UCSD-AML1 (cell line): Measurements from ENCODE around the gene OSBPL2.

Source experiments
- DNase-seq: peaks from one replicate; lab custom pipeline; 2025; ENCODE audit not compliant: unreplicated experiment; lab: John Stamatoyannopoulos, UW

OSBPL2 gene

GRCh38 chr20:62234339-62234738, 4.0 kb upstream of the OSBPL2 start:
- DNase-seq, result no peak

GRCh38 chr20:62235001-62235776, 3.1 kb upstream of the OSBPL2 start:
- no peak for DNase-seq

GRCh38 chr20:62235777-62236157, 2.6 kb upstream of the OSBPL2 start:
- no peak for DNase-seq

GRCh38 chr20:62236200-62236599, 2.1 kb upstream of the OSBPL2 start:
- no peak for DNase-seq

GRCh38 chr20:62236766-62237513, 1.4 kb upstream of the OSBPL2 start:
- no peak for DNase-seq

GRCh38 chr20:62237514-62237800, 864 bp upstream of the OSBPL2 start:
- DNase-seq, result no peak

- no peak for DNase-seq
Observed at GRCh38 chr20:62238569-62239277, 402 bp downstream of the OSBPL2 start.

GRCh38 chr20:62239278-62239879, 1.1 kb downstream of the OSBPL2 start:
- DNase-seq, result no peak

- no peak for DNase-seq
Observed at GRCh38 chr20:62240020-62240685, 1.8 kb downstream of the OSBPL2 start.

GRCh38 chr20:62241506-62241905, 3.2 kb downstream of the OSBPL2 start:
- no peak for DNase-seq

- DNase-seq, result no peak
Observed at GRCh38 chr20:62242176-62242575, 3.9 kb downstream of the OSBPL2 start.

- DNase-seq, result no peak
Observed at GRCh38 chr20:62243106-62243505, 4.8 kb downstream of the OSBPL2 start.

- DNase-seq, result peak; percentile 53
Observed at GRCh38 chr20:62243906-62244515, 5.7 kb downstream of the OSBPL2 start.

- DNase-seq, result peak; percentile 75
Observed at GRCh38 chr20:62244644-62245108, 6.4 kb downstream of the OSBPL2 start.

- DNase-seq, result no peak
Observed at GRCh38 chr20:62245911-62246280, 7.6 kb downstream of the OSBPL2 start.

- no peak for DNase-seq
Observed at GRCh38 chr20:62246431-62246830, 8.1 kb downstream of the OSBPL2 start.

- no peak for DNase-seq
Observed at GRCh38 chr20:62246872-62247652, 8.7 kb downstream of the OSBPL2 start.

- no peak for DNase-seq
Observed at GRCh38 chr20:62248890-62249560, 10.7 kb downstream of the OSBPL2 start.

GRCh38 chr20:62252342-62252966, 14.1 kb downstream of the OSBPL2 start:
- peak; percentile 28 for DNase-seq
